Adrenal gland (tissue), 12 donors: ENCODE data around the gene PPP2R5E. TPM values are rescaled to one million over a fixed set of nuclear protein-coding genes. Genes with fewer than 3 reads are reported as not detected.

ENCODE experiments used
- DNase-seq, 7 donors: peaks; one replicate each; pipeline ENCODE4 v3.0.0-alpha.2; 2019 to 2020
- H3K27ac ChIP-seq, 5 donors: fragments of 200-600 bp; sonication (generic) in 4 of 5; 1 replicate in 3 of 5; 2 replicates in 2 of 5; pipeline versions ENCODE4 v1.5.1 to v1.8.0; 2016 to 2020; ENCODE audit warnings: mild to moderate bottlenecking in 1 of 5
- H3K27me3 ChIP-seq: fragments of 200-600 bp; 2 replicates; pipeline ENCODE4 v1.8.0; 2021
- H3K36me3 ChIP-seq, 2 donors: fragments of 200-600 bp; replicated peaks in 1 of 2; 1 replicate in 1 of 2; 2 replicates in 1 of 2; pipeline versions ENCODE4 v1.5.1 to v1.8.0; 2018 to 2022
- H3K4me1 ChIP-seq, 2 donors: fragments of 200-600 bp; replicated peaks in 1 of 2; 1 replicate in 1 of 2; 2 replicates in 1 of 2; pipeline versions ENCODE4 v1.5.1 to v1.8.0; 2018 to 2021
- H3K4me3 ChIP-seq, 4 donors: fragments of 200-600 bp; sonication (generic) in 3 of 4; one replicate each; pipeline ENCODE4 v1.5.1; 2016 to 2018
- H3K9me3 ChIP-seq, 3 donors: fragments of 200-600 bp; sonication (generic) in 1 of 3; replicated peaks in 1 of 3; 1 replicate in 2 of 3; 2 replicates in 1 of 3; pipeline versions ENCODE4 v1.5.1 to v1.8.0; 2016 to 2021
- POLR2A ChIP-seq, 2 donors: fragments of 450-650 bp; IDR thresholded peaks; one replicate each; pipeline ENCODE4 v1.6.1; 2017; ENCODE audit warnings: antibody characterized with exemption in 2 of 2, mild to moderate bottlenecking in 2 of 2, moderate library complexity in 1 of 2
- WGBS, 4 donors: extraction: QIAGEN DNeasy Blood & Tissue Kit in 2 of 4; methylation state at CpG; one replicate each; pipeline versions ENCODE4 v1.1.5 to v1.1.7; 2013 to 2017; 5-methylcytosine and 5-hydroxymethylcytosine counted together
- intact Hi-C, 2 donors: fragments of 100-400 bp; cut with DNase I; formaldehyde crosslinking; loops; one replicate each; pipeline versions ENCODE4 v1.14.1 to v1.15.0; 2022 to 2023
- polyA plus RNA-seq, 3 donors: library from polyadenylated mRNA; stranded (reverse); fragments of 200-250 nt in 2 of 3; fragments of 350-450 nt in 1 of 3; fragmentation: Illumina TruSeq in 1 of 3; extraction: RNeasy Lipid Tissue Mini Kit (QIAGEN cat#74804) in 1 of 3; gene quantifications; one replicate each; pipeline ENCODE4 v1.2.3, GENCODE V29; 2013 to 2014
- total RNA-seq, 9 donors: library from RNA; depleted of rRNA in 4 of 9; stranded (reverse); fragments of >200 nt in 4 of 9; fragments of 120-200 nt in 1 of 9; fragmentation: NEBNext Ultra II Directional in 1 of 9; extraction: Animal tissue kit (Norgen Biotek cat#: 25700) in 1 of 9; gene quantifications; one replicate each; pipeline versions ENCODE4 v1.1.0 to v1.2.4, GENCODE V29; 2013 to 2023
- TF ChIP-seq, protein P1 (sequence below), 6 experiments: fragments of 450-650 bp in 4 of 6; fragments of 200-600 bp in 2 of 6; sonication (generic) in 1 of 6; IDR thresholded peaks; 1 replicate in 5 of 6; 2 replicates in 1 of 6; pipeline versions ENCODE4 v1.5.1 to v1.8.0; 2016 to 2021; ENCODE audit warnings: antibody characterized with exemption in 6 of 6, mild to moderate bottlenecking in 2 of 6, moderate library complexity in 1 of 6
- donor health status: healthy with polysubstance abuse.
- donor health status: Bipolar disorder and iron deficiency.
- donor health status: DM: yes; HTN: yes; CAD: no.
- donor health status: DM: no; HTN: no; CAD: no.
- donor health status: DM: no; HTN: no; CAD: no.
- donor health status: DM: yes; HTN: yes; CAD: no.

Gene PPP2R5E
- total and polyA plus RNA-seq, 12 donors = 5.7 to 46.5 (median 23.9) TPM

DNA sequence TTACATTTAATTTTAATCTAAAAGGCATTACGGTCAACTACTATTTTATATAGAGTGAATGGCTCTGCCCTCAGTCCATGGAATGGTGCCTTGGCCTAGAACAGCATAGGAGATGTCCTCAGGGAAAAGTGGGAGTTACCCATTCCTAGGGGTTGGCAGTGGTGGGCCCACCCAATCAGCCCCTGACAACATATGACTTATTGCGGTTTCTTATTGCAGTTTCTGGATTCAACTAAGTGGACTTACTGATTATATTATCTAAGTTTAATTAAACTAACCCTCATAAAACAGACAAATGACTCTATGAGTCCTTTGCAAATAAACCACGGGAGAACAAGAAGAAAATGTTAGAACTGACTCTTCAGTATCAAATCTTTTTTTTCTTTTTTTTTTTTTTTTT, 2.3 kb upstream of the PPP2R5E start:
- TF ChIP-seq, protein P1, sequence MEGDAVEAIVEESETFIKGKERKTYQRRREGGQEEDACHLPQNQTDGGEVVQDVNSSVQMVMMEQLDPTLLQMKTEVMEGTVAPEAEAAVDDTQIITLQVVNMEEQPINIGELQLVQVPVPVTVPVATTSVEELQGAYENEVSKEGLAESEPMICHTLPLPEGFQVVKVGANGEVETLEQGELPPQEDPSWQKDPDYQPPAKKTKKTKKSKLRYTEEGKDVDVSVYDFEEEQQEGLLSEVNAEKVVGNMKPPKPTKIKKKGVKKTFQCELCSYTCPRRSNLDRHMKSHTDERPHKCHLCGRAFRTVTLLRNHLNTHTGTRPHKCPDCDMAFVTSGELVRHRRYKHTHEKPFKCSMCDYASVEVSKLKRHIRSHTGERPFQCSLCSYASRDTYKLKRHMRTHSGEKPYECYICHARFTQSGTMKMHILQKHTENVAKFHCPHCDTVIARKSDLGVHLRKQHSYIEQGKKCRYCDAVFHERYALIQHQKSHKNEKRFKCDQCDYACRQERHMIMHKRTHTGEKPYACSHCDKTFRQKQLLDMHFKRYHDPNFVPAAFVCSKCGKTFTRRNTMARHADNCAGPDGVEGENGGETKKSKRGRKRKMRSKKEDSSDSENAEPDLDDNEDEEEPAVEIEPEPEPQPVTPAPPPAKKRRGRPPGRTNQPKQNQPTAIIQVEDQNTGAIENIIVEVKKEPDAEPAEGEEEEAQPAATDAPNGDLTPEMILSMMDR (IDR thresholded peaks at IDR 0.05) = no peak
- no peak for TF ChIP-seq POLR2A (IDR thresholded peaks at IDR 0.05)
- WGBS, 4 donors = 86 to 95% (median 90%) methylated on average over 3 of the region's 3 CpGs
- intact Hi-C loops = loop anchor here in 1 of 2 donors (10.0 kb wide), 1 partner anchor 89 kb away; no protein-coding TSS in a partner anchor
- H3K4me1 ChIP-seq = peaks cover 7 to 27% of the 10 kb centered on the region in 2 donors
- H3K4me3 ChIP-seq = no peak overlapping the region
- no peaks in the 10 kb centered on the region for H3K27me3 ChIP-seq
- no peaks in the 10 kb centered on the region for H3K36me3 ChIP-seq
- H3K9me3 ChIP-seq = no peaks in the 10 kb centered on the region
- peak in 1 of 7 donors; percentile 20 for DNase-seq
- H3K27ac ChIP-seq = no peak overlapping the region

DNA sequence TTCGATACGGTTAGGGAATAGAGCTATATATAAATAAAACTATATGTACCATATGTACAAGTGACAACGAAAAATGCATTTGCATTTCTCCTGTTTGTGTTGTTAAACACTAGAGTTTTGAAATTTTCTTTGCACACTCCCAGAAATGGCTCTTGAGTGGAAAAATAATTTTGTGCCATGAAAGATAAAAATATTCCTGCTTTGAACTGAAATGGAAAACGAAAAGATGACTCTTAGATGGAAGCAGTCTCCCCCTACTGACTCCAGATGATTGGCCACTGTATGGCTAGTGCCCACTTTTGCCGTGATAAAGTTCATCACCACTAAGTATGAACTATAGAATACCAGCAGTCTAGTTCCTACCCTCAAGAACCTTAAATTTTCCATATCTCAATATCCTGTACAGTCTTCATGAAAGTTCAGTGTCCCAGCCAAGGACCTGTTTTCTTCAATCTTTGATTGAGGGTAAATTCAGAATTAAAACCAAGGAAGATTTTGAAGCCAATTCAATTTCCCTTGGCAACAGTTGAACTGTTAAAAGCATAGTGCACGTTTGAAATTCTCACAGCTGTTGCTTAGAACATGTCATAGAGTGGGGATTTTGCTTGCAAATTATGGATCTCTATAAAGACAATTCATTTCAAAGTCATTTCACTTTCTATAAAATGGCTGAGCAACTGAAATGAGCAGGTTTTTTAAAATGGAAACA, 1.6 kb upstream of the PPP2R5E start:
- TF ChIP-seq, protein P1 (IDR thresholded peaks at IDR 0.05) = peak in 5 of 6 experiments; percentile 20 to 44 (median 38)
- TF ChIP-seq POLR2A (IDR thresholded peaks at IDR 0.05) = no peak
- Histone ChIP-seq H3K27ac (no peak overlapping the region), H3K4me3 (peak overlapping the region in 2 of 4 donors; percentile 73 to 98), H3K27me3 (no peaks in the 10 kb centered on the region), H3K4me1 (peaks cover 7 to 27% of the 10 kb centered on the region in 2 donors), H3K9me3 (no peaks in the 10 kb centered on the region), H3K36me3 (no peaks in the 10 kb centered on the region)
- 21 to 29% (median 25%) methylated on average over 6 of the region's 6 CpGs for WGBS, 4 donors
- intact Hi-C loops = loop anchor here (5.0 to 10.0 kb wide), 2 partner anchors 90 to 152 kb away; no protein-coding TSS in a partner anchor
- peak in 2 of 7 donors; percentile 9 to 46 for DNase-seq

DNA sequence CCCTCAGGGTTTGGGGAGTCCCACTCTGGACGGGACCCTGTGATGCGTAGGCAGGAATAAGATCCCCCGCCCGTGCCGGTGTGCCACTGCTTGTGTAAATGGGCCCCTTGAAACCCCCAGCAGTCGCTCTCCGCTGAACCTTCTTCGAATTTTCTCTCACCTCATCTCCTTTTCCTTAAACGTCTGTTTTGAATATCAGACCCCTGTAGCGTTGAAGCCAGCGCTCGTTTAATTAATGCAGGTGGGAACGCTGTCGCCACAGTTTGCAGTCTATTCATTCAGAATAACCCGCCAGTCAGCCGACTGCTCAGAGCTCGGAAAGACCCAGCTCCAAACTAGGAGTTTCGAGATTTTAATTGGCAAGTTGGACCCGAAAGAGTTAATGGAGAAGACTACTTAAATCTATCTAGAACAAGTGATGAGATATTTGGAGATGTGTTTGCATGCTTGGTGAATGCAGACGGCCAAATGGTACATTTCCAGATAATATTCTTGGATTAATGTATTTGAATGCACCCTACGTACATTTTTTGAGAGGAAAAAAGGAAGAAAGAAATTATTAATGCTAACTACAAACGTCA, 739 bp upstream of the PPP2R5E start:
- peaks cover 0 to 6% of the 10 kb centered on the region in 2 donors for H3K36me3 ChIP-seq
- H3K27ac ChIP-seq = peak overlapping the region in 4 of 5 donors; percentile 70 to 89 (median 84)
- DNase-seq = peak in 2 of 7 donors; percentile 16 to 18
- H3K27me3 ChIP-seq = no peaks in the 10 kb centered on the region
- intact Hi-C loops = loop anchor here (2.0 to 10.0 kb wide), 3 partner anchors 91 to 155 kb away; no protein-coding TSS in a partner anchor
- peak overlapping the region; percentile 43 to 98 (median 76) for H3K4me3 ChIP-seq
- WGBS, 4 donors = 0 to 1% (median 1%) methylated on average over 19 to 22 of the region's 22 CpGs
- peaks cover 7 to 27% of the 10 kb centered on the region in 2 donors for H3K4me1 ChIP-seq
- TF ChIP-seq, protein P1 (IDR thresholded peaks at IDR 0.05) = no peak
- TF ChIP-seq POLR2A (IDR thresholded peaks at IDR 0.05) = no peak
- no peaks in the 10 kb centered on the region for H3K9me3 ChIP-seq
